ENCODE data around the gene DBH. TPM values are rescaled to one million over a fixed set of nuclear protein-coding genes. Genes with fewer than 3 reads are reported as not detected.

The DBH gene
- total and polyA plus RNA-seq, 2 donors (not counting 3 experiments of a cell fraction or from before 2014, with no cell fraction given): not detected

GRCh38 chr9:133640580-133641395 lies 4.6 kb downstream of the DBH start:
- intact Hi-C loops (cut with micrococcal nuclease) (no loop called here), dilution Hi-C loops (cut with MboI; ENCODE audit: extremely low pct_ligation_motif_present, low sequenced_read_pairs) (no loop called here)
- Histone ChIP-seq H3K79me2 (ENCODE audit: control insufficient read depth, insufficient read depth, low read length) (no peaks in the 10 kb centered on the region), H3K4me3 (replicated peaks in 1 of 3; ENCODE audit: insufficient read depth in 1 of 3, low read depth in 1 of 3, low read length in 3 of 3) (no peak overlapping the region), H3K27me3 (ENCODE audit: control insufficient read depth in 2 of 2, insufficient read depth in 2 of 2, low read length in 2 of 2) (no peaks in the 10 kb centered on the region), H3K27ac (ENCODE audit: insufficient read depth, low read depth, low read length) (no peak overlapping the region), H3K36me3 (ENCODE audit: control insufficient read depth in 2 of 2, extremely low read depth in 1 of 2, insufficient read depth in 2 of 2, low read length in 2 of 2) (no peaks in the 10 kb centered on the region), H4K20me1 (replicated peaks; ENCODE audit: control insufficient read depth, extremely low read depth, insufficient read depth, low read length) (no peaks in the 10 kb centered on the region), H3K9me3 (replicated peaks; ENCODE audit: control insufficient read depth, insufficient read depth, low read length) (no peaks in the 10 kb centered on the region), H3K9me1 (replicated peaks; ENCODE audit: control insufficient read depth, extremely low read depth, insufficient read depth, low read length) (no peaks in the 10 kb centered on the region), H2AFZ (ENCODE audit: low read depth, low read length) (no peak overlapping the region), H3K9ac (replicated peaks; ENCODE audit: extremely low read depth, insufficient read depth, low read length) (no peak overlapping the region), H3K4me1 (ENCODE audit: control insufficient read depth, extremely low read depth, insufficient read depth, low read length) (no peaks in the 10 kb centered on the region), H3K4me2 (ENCODE audit: insufficient read depth, low read length) (no peak overlapping the region)
- DNase-seq (ENCODE audit: low read depth, low spot score) (no peak), FAIRE-seq (no peak)
- TF ChIP-seq FOS (IDR thresholded peaks at IDR 0.05; ENCODE audit: borderline replicate concordance, insufficient read depth, low read length): no peak
- no peak for TF ChIP-seq GATA2 (IDR thresholded peaks at IDR 0.05; ENCODE audit: insufficient read depth, insufficient read length, low read depth, low read length)
- TF ChIP-seq CTCF (IDR thresholded peaks at IDR 0.05; ENCODE audit: extremely low read depth in 1 of 2, insufficient read depth in 1 of 2, low read depth in 1 of 2, low read length in 2 of 2): no peak
- TF ChIP-seq POLR2AphosphoS5 (IDR thresholded peaks at IDR 0.05; ENCODE audit: insufficient read depth, low read depth, low read length): no peak
- no peak for TF ChIP-seq MYC (IDR thresholded peaks at IDR 0.05; ENCODE audit: low read depth, low read length)
- no peak for TF ChIP-seq EZH2 (IDR thresholded peaks at IDR 0.05; ENCODE audit: borderline replicate concordance, low read depth, low read length, severe bottlenecking)
- CTCF ChIA-PET: no interaction called here
- no TSS peak for BruUV-seq (replicated peaks)
- POLR2A ChIA-PET: no interaction called here

All from endothelial cell of umbilical vein (primary cell).